ENCODE data around the gene BCAS3.
"Not testable (repeated sequence)": the region's sequence is repeated elsewhere in the genome, so short reads cannot be mapped to it uniquely, and the experiment has no call there.

Gene BCAS3

GRCh38 chr17:61005358-61005757, 327.7 kb downstream of the BCAS3 start:
- no peak for DNase-seq (ENCODE audit: low read depth)

GRCh38 chr17:61005958-61006357, 328.3 kb downstream of the BCAS3 start:
- DNase-seq (ENCODE audit: low read depth), result not testable (repeated sequence)

GRCh38 chr17:61007980-61008379, 330.3 kb downstream of the BCAS3 start:
- DNase-seq (ENCODE audit: low read depth), result no peak

GRCh38 chr17:61009663-61010062, 332.0 kb downstream of the BCAS3 start:
- DNase-seq (ENCODE audit: low read depth), result no peak

- DNase-seq (ENCODE audit: low read depth), result no peak
Observed at GRCh38 chr17:61010661-61011170, 333.1 kb downstream of the BCAS3 start.

- no peak for DNase-seq (ENCODE audit: low read depth)
Observed at GRCh38 chr17:61011251-61011650, 333.6 kb downstream of the BCAS3 start.

- DNase-seq (ENCODE audit: low read depth), result no peak
Observed at GRCh38 chr17:61015966-61016365, 338.3 kb downstream of the BCAS3 start.

- DNase-seq (ENCODE audit: low read depth), result no peak
Observed at GRCh38 chr17:61017317-61018006, 339.8 kb downstream of the BCAS3 start.

- DNase-seq (ENCODE audit: low read depth), result no peak
Observed at GRCh38 chr17:61018938-61019337, 341.3 kb downstream of the BCAS3 start.

GRCh38 chr17:61023996-61024395, 346.3 kb downstream of the BCAS3 start:
- no peak for DNase-seq (ENCODE audit: low read depth)

GRCh38 chr17:61026818-61027217, 349.2 kb downstream of the BCAS3 start:
- DNase-seq (ENCODE audit: low read depth), result no peak

GRCh38 chr17:61029181-61029580, 351.5 kb downstream of the BCAS3 start:
- DNase-seq (ENCODE audit: low read depth), result no peak

GRCh38 chr17:61040666-61041065, 363.0 kb downstream of the BCAS3 start:
- no peak for DNase-seq (ENCODE audit: low read depth)

- DNase-seq (ENCODE audit: low read depth), result not testable (repeated sequence)
Observed at GRCh38 chr17:61042348-61042747, 364.7 kb downstream of the BCAS3 start.

GRCh38 chr17:61047515-61047914, 369.9 kb downstream of the BCAS3 start:
- DNase-seq (ENCODE audit: low read depth), result no peak

- DNase-seq (ENCODE audit: low read depth), result no peak
Observed at GRCh38 chr17:61048376-61049106, 370.9 kb downstream of the BCAS3 start.

- DNase-seq (ENCODE audit: low read depth), result no peak
Observed at GRCh38 chr17:61053469-61053868, 375.8 kb downstream of the BCAS3 start.

GRCh38 chr17:61054436-61054835, 376.8 kb downstream of the BCAS3 start:
- no peak for DNase-seq (ENCODE audit: low read depth)

GRCh38 chr17:61057257-61057656, 379.6 kb downstream of the BCAS3 start:
- no peak for DNase-seq (ENCODE audit: low read depth)

GRCh38 chr17:61058066-61058465, 380.4 kb downstream of the BCAS3 start:
- no peak for DNase-seq (ENCODE audit: low read depth)

- DNase-seq (ENCODE audit: low read depth), result no peak
Observed at GRCh38 chr17:61063528-61063927, 385.9 kb downstream of the BCAS3 start.

GRCh38 chr17:61064087-61064951, 386.7 kb downstream of the BCAS3 start:
- no peak for DNase-seq (ENCODE audit: low read depth)

Measured in activated T-helper 1 cell treated with Interleukin-2 at 50 U/mL for 16 hours (primary cell).